A549 (cell line): ENCODE data around the gene CRK.

Source experiments
- EP300 ChIP-seq, 2 experiments: fragments of >200 bp; sonication (Bioruptor Twin); formaldehyde crosslinking; IDR thresholded peaks; 2 replicates in 1 of 2; 3 replicates in 1 of 2; pipeline ENCODE4 v1.6.1; 2016 to 2017
- MAFK ChIP-seq: fragments of 450-650 bp; IDR thresholded peaks from 2 replicates; pipeline ENCODE4 v1.6.1; 2014; ENCODE audit not compliant: partially characterized antibody
- POLR2AphosphoS2 ChIP-seq: conservative IDR thresholded peaks from 2 replicates; pipeline ENCODE4 v1.6.1; 2012; ENCODE audit warnings: low read length, improper control_type of control experiment, inconsistent platforms
- TFCP2L1 ChIP-seq: fragments of 250-450 bp; sonication (Bioruptor Pico); IDR thresholded peaks from 2 replicates; pipeline ENCODE4 v1.5.0; 2021; ENCODE audit warnings: mild to moderate bottlenecking
- ZC3H11A ChIP-seq: fragments of 450-650 bp; IDR thresholded peaks from 2 replicates; pipeline ENCODE4 v1.6.1; 2014; ENCODE audit warnings: antibody characterized with exemption, mild to moderate bottlenecking
- ZFP36 ChIP-seq: fragments of 450-650 bp; IDR thresholded peaks from 2 replicates; pipeline ENCODE4 v1.6.1; 2014; ENCODE audit warnings: borderline replicate concordance; ENCODE audit not compliant: partially characterized antibody
- TF ChIP-seq, protein P1 (sequence below): fragments of >200 bp; sonication (Bioruptor Twin); formaldehyde crosslinking; IDR thresholded peaks from 3 replicates; pipeline ENCODE4 v1.5.1; 2016

DNA sequence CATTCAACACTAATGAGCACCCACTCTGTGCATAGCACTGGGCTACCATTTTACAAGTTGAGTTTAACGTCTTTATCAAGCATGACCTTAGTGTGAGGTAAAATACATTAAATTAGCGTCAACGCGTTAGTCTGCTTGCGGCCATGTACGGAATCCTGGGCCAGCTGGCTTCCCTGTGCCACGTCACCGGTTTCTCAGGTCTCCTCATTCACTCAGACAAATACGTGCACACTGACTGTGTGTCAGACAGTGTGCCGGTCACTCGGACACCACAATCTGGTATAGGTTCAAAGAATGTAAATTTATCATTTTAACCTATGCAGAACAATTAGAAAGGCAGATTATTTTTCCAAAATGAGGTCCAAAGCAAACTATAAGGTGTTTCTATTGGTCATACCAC is 34.6 kb downstream of the CRK start:
- no peak for TF ChIP-seq POLR2AphosphoS2
- TF ChIP-seq EP300 (IDR thresholded peaks at IDR 0.05) = no peak
- TF ChIP-seq ZFP36 = no peak
- TF ChIP-seq ZC3H11A = no peak
- TF ChIP-seq, protein P1, sequence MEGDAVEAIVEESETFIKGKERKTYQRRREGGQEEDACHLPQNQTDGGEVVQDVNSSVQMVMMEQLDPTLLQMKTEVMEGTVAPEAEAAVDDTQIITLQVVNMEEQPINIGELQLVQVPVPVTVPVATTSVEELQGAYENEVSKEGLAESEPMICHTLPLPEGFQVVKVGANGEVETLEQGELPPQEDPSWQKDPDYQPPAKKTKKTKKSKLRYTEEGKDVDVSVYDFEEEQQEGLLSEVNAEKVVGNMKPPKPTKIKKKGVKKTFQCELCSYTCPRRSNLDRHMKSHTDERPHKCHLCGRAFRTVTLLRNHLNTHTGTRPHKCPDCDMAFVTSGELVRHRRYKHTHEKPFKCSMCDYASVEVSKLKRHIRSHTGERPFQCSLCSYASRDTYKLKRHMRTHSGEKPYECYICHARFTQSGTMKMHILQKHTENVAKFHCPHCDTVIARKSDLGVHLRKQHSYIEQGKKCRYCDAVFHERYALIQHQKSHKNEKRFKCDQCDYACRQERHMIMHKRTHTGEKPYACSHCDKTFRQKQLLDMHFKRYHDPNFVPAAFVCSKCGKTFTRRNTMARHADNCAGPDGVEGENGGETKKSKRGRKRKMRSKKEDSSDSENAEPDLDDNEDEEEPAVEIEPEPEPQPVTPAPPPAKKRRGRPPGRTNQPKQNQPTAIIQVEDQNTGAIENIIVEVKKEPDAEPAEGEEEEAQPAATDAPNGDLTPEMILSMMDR = no peak
- no peak for TF ChIP-seq MAFK
- TF ChIP-seq TFCP2L1 (CRISPR knock-in tag) = no peak
